Measurements from ENCODE around the gene AQP3. TPM values are rescaled to one million over a fixed set of nuclear protein-coding genes. Genes with fewer than 3 reads are reported as not detected.

The AQP3 gene
- total and polyA plus RNA-seq, 2 of the 13 experiments (the other 11 are each of a cell fraction or from before 2014, with no cell fraction given): 1.4 to 5.5 TPM

GRCh38 chr9:33452828-33453271 is 5.5 kb upstream of the AQP3 start (continued):
- TF ChIP-seq IRF1 (CRISPR knock-in tag; IDR thresholded peaks at IDR 0.05; ENCODE audit: low read depth): 0 out of 2 replicates have a peak, but pooled peaks have one; percentile 41
- no peak for TF ChIP-seq ZC3H13 (CRISPR knock-in tag; IDR thresholded peaks at IDR 0.05)
- TF ChIP-seq PBX2 (CRISPR knock-in tag; IDR thresholded peaks at IDR 0.05): no peak
- no peak for TF ChIP-seq FUBP1 (CRISPR knock-in tag; IDR thresholded peaks at IDR 0.05; ENCODE audit: borderline replicate concordance)
- peak; percentile 44 for TF ChIP-seq TEAD3 (CRISPR knock-in tag; optimal IDR thresholded peaks at IDR 0.05; ENCODE audit: borderline replicate concordance)
- TF ChIP-seq CREM (IDR thresholded peaks at IDR 0.05): no peak
- no peak for TF ChIP-seq CREM (CRISPR knock-in tag; IDR thresholded peaks at IDR 0.05)
- TF ChIP-seq ZNF24 (IDR thresholded peaks at IDR 0.05): no peak
- no peak for TF ChIP-seq ZNF234 (CRISPR knock-in tag; conservative IDR thresholded peaks at IDR 0.05)
- TF ChIP-seq PRDM10 (CRISPR knock-in tag; IDR thresholded peaks at IDR 0.05; ENCODE audit: low read depth): no peak
- peak; percentile 33; the same call in 1 of the 2 replicates for TF ChIP-seq RXRB (CRISPR knock-in tag; IDR thresholded peaks at IDR 0.05; ENCODE audit: borderline replicate concordance)
- TF ChIP-seq UBTF (CRISPR knock-in tag; IDR thresholded peaks at IDR 0.05): no peak
- no peak for TF ChIP-seq ZNF724P (CRISPR knock-in tag; IDR thresholded peaks at IDR 0.05; ENCODE audit: borderline replicate concordance)
- no peak for TF ChIP-seq LRRFIP1 (CRISPR knock-in tag; conservative IDR thresholded peaks at IDR 0.05)
- TF ChIP-seq ZC3H4 (CRISPR knock-in tag; IDR thresholded peaks at IDR 0.05; ENCODE audit: borderline replicate concordance): no peak
- TF ChIP-seq ZNF292 (CRISPR knock-in tag; IDR thresholded peaks at IDR 0.05; ENCODE audit: borderline replicate concordance, low read depth): no peak
- peak; percentile 62 for TF ChIP-seq XRCC5 (optimal IDR thresholded peaks at IDR 0.05; ENCODE audit: low read length)
- no peak for TF ChIP-seq NFYB (CRISPR knock-in tag; IDR thresholded peaks at IDR 0.05)

Measured in HepG2 (cell line).